H1 (cell line): Measurements from ENCODE around the gene CDYL2. TPM values are rescaled to one million over a fixed set of nuclear protein-coding genes. Genes with fewer than 3 reads are reported as not detected.

ENCODE experiments used
- CTCF ChIA-PET: fragments of 300-600 bp; sonication (Branson Sonifier 250); formaldehyde crosslinking; loops from one replicate; lab custom pipeline; 2021; ENCODE audit not compliant: partially characterized antibody; lab: Charles Lee
- POLR2A ChIA-PET: fragments of 300-600 bp; sonication (Branson Sonifier 250); formaldehyde crosslinking; loops from one replicate; lab custom pipeline; 2021; ENCODE audit warnings: inconsistent platforms; ENCODE audit not compliant: partially characterized antibody; lab: Charles Lee
- DNase-seq, 2 experiments: peaks; one replicate each; pipeline versions ENCODE4 v3.0.0 to v3.0.0-alpha.2; 2010 to 2022; ENCODE audit warnings: low spot score in 2 of 2, low read depth in 1 of 2, mixed read lengths in 1 of 2
- FAIRE-seq: peaks from 2 replicates; lab custom pipeline; 2011; peaks lifted over from hg19 to GRCh38; lab: Jason Lieb, UNC
- H2AFZ ChIP-seq: 2 replicates; pipeline ENCODE4 v1.8.1; 2012; ENCODE audit warnings: low read length, inconsistent platforms
- H2AK5ac ChIP-seq: 2 replicates; pipeline ENCODE4 v1.6.1; 2013; ENCODE audit warnings: low read depth, low read length
- H2BK120ac ChIP-seq: replicated peaks from 2 replicates; pipeline ENCODE3; 2013; ENCODE audit warnings: low read depth, low read length, inconsistent platforms
- H2BK12ac ChIP-seq: 2 replicates; pipeline ENCODE4 v1.6.1; 2013; ENCODE audit warnings: low read depth, low read length
- H2BK15ac ChIP-seq: 2 replicates; pipeline ENCODE4 v1.6.1; 2013; ENCODE audit warnings: low read length
- H2BK20ac ChIP-seq: 2 replicates; pipeline ENCODE4 v1.6.1; 2013; ENCODE audit warnings: low read length
- H2BK5ac ChIP-seq: 2 replicates; pipeline ENCODE4 v1.6.1; 2013; ENCODE audit warnings: low read depth, low read length
- H3K14ac ChIP-seq: 2 replicates; pipeline ENCODE4 v1.6.1; 2013; ENCODE audit warnings: inconsistent platforms; ENCODE audit not compliant: insufficient read length
- H3K18ac ChIP-seq: 2 replicates; pipeline ENCODE4 v1.6.1; 2013; ENCODE audit warnings: low read length; ENCODE audit errors: extremely low read depth
- H3K23ac ChIP-seq: 2 replicates; pipeline ENCODE4 v1.6.1; 2013; ENCODE audit warnings: inconsistent platforms; ENCODE audit not compliant: insufficient read length
- H3K23me2 ChIP-seq: 2 replicates; pipeline ENCODE4 v1.6.1; 2013; ENCODE audit warnings: low read depth, low read length
- H3K27ac ChIP-seq: 2 replicates; pipeline ENCODE4 v1.6.1; 2011; ENCODE audit warnings: low read depth, low read length, inconsistent platforms
- H3K27me3 ChIP-seq, 4 experiments: replicated peaks in 1 of 4; 1 replicate in 1 of 4; 2 replicates in 3 of 4; pipeline versions ENCODE4 v1.6.1 to v1.8.1; 2011 to 2013; ENCODE audit warnings: low read length in 3 of 4, mild to moderate bottlenecking in 3 of 4, inconsistent platforms in 2 of 4, mixed read lengths in 2 of 4, moderate library complexity in 1 of 4; ENCODE audit not compliant: control insufficient read depth in 3 of 4, insufficient read depth in 3 of 4; ENCODE audit errors: extremely low read depth in 1 of 4
- H3K36me3 ChIP-seq, 4 experiments: 2 replicates each; pipeline versions ENCODE4 v1.6.1 to v1.8.1; 2011 to 2013; ENCODE audit warnings: mild to moderate bottlenecking in 4 of 4, low read length in 3 of 4, moderate library complexity in 2 of 4, control low read depth in 1 of 4, inconsistent platforms in 1 of 4; ENCODE audit not compliant: insufficient read depth in 4 of 4, control insufficient read depth in 2 of 4
- H3K4ac ChIP-seq: replicated peaks from 2 replicates; pipeline ENCODE3; 2013; ENCODE audit warnings: low read length, low read depth, mixed read lengths, inconsistent platforms; ENCODE audit not compliant: insufficient read length
- H3K4me1 ChIP-seq, 4 experiments: replicated peaks in 1 of 4; 1 replicate in 1 of 4; 2 replicates in 3 of 4; pipeline versions ENCODE4 v1.6.1 to v1.8.1; 2011 to 2013; ENCODE audit warnings: low read length in 3 of 4, inconsistent platforms in 2 of 4, mixed read lengths in 1 of 4; ENCODE audit not compliant: insufficient read depth in 4 of 4, control insufficient read depth in 3 of 4
- H3K4me2 ChIP-seq, 2 experiments: 2 replicates each; pipeline versions ENCODE4 v1.6.1 to v1.8.1; 2011 to 2013; ENCODE audit warnings: low read depth in 2 of 2, low read length in 2 of 2, control low read depth in 1 of 2, inconsistent platforms in 1 of 2, mild to moderate bottlenecking in 1 of 2; ENCODE audit not compliant: insufficient read depth in 1 of 2
- H3K4me3 ChIP-seq, 4 experiments: fragments of 200-600, 300-600 bp in 1 of 4; sonication (generic), shearing (Covaris generic), sonication (Bioruptor Twin) in 1 of 4; 2 replicates each; pipeline versions ENCODE4 v1.5.1 to v1.8.1; 2011 to 2016; ENCODE audit warnings: low read length in 4 of 4, low read depth in 3 of 4, control low read depth in 2 of 4, inconsistent platforms in 2 of 4, mild to moderate bottlenecking in 2 of 4, mixed read lengths in 1 of 4, moderate library complexity in 1 of 4; ENCODE audit not compliant: insufficient read depth in 2 of 4; ENCODE audit errors: extremely low read depth in 1 of 4
- H3K56ac ChIP-seq: replicated peaks from 2 replicates; pipeline ENCODE3; 2013; ENCODE audit warnings: low read depth, mild to moderate bottlenecking, mixed read lengths, low read length, inconsistent platforms; ENCODE audit not compliant: insufficient read length
- H3K79me1 ChIP-seq: 2 replicates; pipeline ENCODE4 v1.6.1; 2013; ENCODE audit warnings: low read depth, low read length, control low read depth
- H3K79me2 ChIP-seq, 2 experiments: 2 replicates each; pipeline versions ENCODE4 v1.6.1 to v1.8.1; 2012 to 2013; ENCODE audit warnings: low read length in 2 of 2, mild to moderate bottlenecking in 2 of 2, inconsistent platforms in 1 of 2; ENCODE audit not compliant: insufficient read depth in 2 of 2, control insufficient read depth in 1 of 2
- H3K9ac ChIP-seq, 4 experiments: replicated peaks in 1 of 4; 1 replicate in 1 of 4; 2 replicates in 3 of 4; pipeline versions ENCODE4 v1.6.1 to v1.8.1; 2011 to 2013; ENCODE audit warnings: low read depth in 3 of 4, low read length in 3 of 4, control low read depth in 2 of 4, mild to moderate bottlenecking in 2 of 4, moderate library complexity in 2 of 4, inconsistent platforms in 1 of 4; ENCODE audit errors: extremely low read depth in 1 of 4
- H3K9me3 ChIP-seq, 2 experiments: 2 replicates each; pipeline versions ENCODE4 v1.6.1 to v1.8.1; 2012 to 2013; ENCODE audit warnings: mild to moderate bottlenecking in 2 of 2, moderate library complexity in 2 of 2, control low read depth in 1 of 2, inconsistent platforms in 1 of 2, low read depth in 1 of 2, low read length in 1 of 2, mixed read lengths in 1 of 2; ENCODE audit not compliant: insufficient read depth in 2 of 2
- H4K20me1 ChIP-seq, 2 experiments: replicated peaks in 1 of 2; 2 replicates each; pipeline versions ENCODE3 to v1.8.1; 2011 to 2013; ENCODE audit warnings: inconsistent platforms in 2 of 2, low read length in 2 of 2, mild to moderate bottlenecking in 1 of 2; ENCODE audit not compliant: insufficient read depth in 2 of 2, control insufficient read depth in 1 of 2
- H4K5ac ChIP-seq: 2 replicates; pipeline ENCODE4 v1.6.1; 2013; ENCODE audit warnings: low read length, low read depth, mixed read lengths, inconsistent platforms; ENCODE audit not compliant: insufficient read length
- H4K8ac ChIP-seq: 2 replicates; pipeline ENCODE4 v1.8.0; 2013; ENCODE audit warnings: mild to moderate bottlenecking, moderate library complexity, low read length, inconsistent platforms; ENCODE audit not compliant: insufficient read depth; ENCODE audit errors: extremely low read depth
- H4K91ac ChIP-seq: replicated peaks from 2 replicates; pipeline ENCODE3; 2013; ENCODE audit warnings: low read length, mixed read lengths, inconsistent platforms; ENCODE audit not compliant: insufficient read length
- ASH2L ChIP-seq: fragments of 200-600, 300-600 bp; sonication (generic); IDR thresholded peaks from one replicate; pipeline ENCODE4 v1.7.1; 2017; ENCODE audit warnings: low read length
- BACH1 ChIP-seq: IDR thresholded peaks from 2 replicates; pipeline ENCODE4 v1.6.1; 2012; ENCODE audit warnings: low read length, improper control_type of control experiment
- CBX8 ChIP-seq: fragments of 300-800, 300-1000 bp; sonication (generic); IDR thresholded peaks from 2 replicates; pipeline ENCODE4 v1.7.1; 2016; ENCODE audit warnings: low read depth, low read length, borderline replicate concordance
- CEBPB ChIP-seq: IDR thresholded peaks from 2 replicates; pipeline ENCODE4 v1.6.1; 2012; ENCODE audit warnings: low read depth, low read length
- CTCF ChIP-seq, 3 experiments: IDR thresholded peaks; 1 replicate in 2 of 3; 2 replicates in 1 of 3; pipeline versions ENCODE4 v1.5.1 to v1.6.1; 2011; ENCODE audit warnings: low read length in 3 of 3, mild to moderate bottlenecking in 3 of 3, inconsistent platforms in 2 of 3, low read depth in 1 of 3, moderate library complexity in 1 of 3; ENCODE audit not compliant: insufficient read depth in 1 of 3; ENCODE audit errors: control extremely low read depth in 1 of 3
- EZH2 ChIP-seq: fragments of 200-600 bp; sonication (generic); IDR thresholded peaks from 2 replicates; pipeline ENCODE4 v1.7.1; 2012; ENCODE audit warnings: low read depth, mild to moderate bottlenecking, moderate library complexity, low read length, inconsistent platforms; ENCODE audit not compliant: severe bottlenecking
- GABPA ChIP-seq: IDR thresholded peaks from 2 replicates; pipeline ENCODE4 v1.6.1; 2011; ENCODE audit warnings: mild to moderate bottlenecking, low read length, moderate library complexity, borderline replicate concordance; ENCODE audit not compliant: insufficient read depth
- MAFK ChIP-seq: IDR thresholded peaks from 2 replicates; pipeline ENCODE4 v1.6.1; 2012; ENCODE audit warnings: low read depth, mild to moderate bottlenecking, improper control_type of control experiment, low read length
- RAD21 ChIP-seq, 2 experiments: IDR thresholded peaks in 1 of 2; conservative IDR thresholded peaks in 1 of 2; 2 replicates each; pipeline ENCODE4 v1.6.1; 2011; ENCODE audit warnings: low read depth in 2 of 2, low read length in 2 of 2, improper control_type of control experiment in 1 of 2, inconsistent platforms in 1 of 2, mild to moderate bottlenecking in 1 of 2, moderate library complexity in 1 of 2
- SUZ12 ChIP-seq: fragments of 200-600 bp; sonication (generic); IDR thresholded peaks from 2 replicates; pipeline ENCODE4 v1.6.1; 2012; ENCODE audit warnings: mild to moderate bottlenecking, inconsistent platforms, low read length, moderate library complexity, mixed read lengths
- WGBS, 2 experiments: shearing (Covaris generic) in 1 of 2; methylation state at CpG; one replicate each; pipeline versions ENCODE4 v1.1.6 to v1.1.7; 2013 to 2015; ENCODE audit warnings: low lambda C conversion rate in 2 of 2, mixed read lengths in 2 of 2, inconsistent platforms in 1 of 2, low coverage in 1 of 2, missing lambda C conversion rate in 1 of 2; ENCODE audit not compliant: insufficient replicate concordance in 2 of 2, insufficient coverage in 1 of 2, insufficient read length in 1 of 2; ENCODE audit errors: extremely low coverage in 1 of 2, missing lambda C conversion rate in 1 of 2; 5-methylcytosine and 5-hydroxymethylcytosine counted together
- polyA plus RNA-seq, 7 experiments: library from polyadenylated mRNA; depleted of rRNA in 3 of 7; stranded (reverse) in 5 of 7; unstranded in 2 of 7; fragments of >200 nt in 5 of 7; fragments of 200-250 nt in 2 of 7; gene quantifications; 1 replicate in 5 of 7; 2 replicates in 1 of 7; 4 replicates in 1 of 7; pipeline versions ENCODE4 v1.2.1 to v1.2.3, GENCODE V29; 2011 to 2013; ENCODE audit warnings: missing spikeins in 2 of 7, mixed read lengths in 2 of 7
- total RNA-seq: library from RNA; stranded (reverse); fragmentation: NEBNext Ultra II Directional; extraction: Animal tissue kit (Norgen Biotek cat#: 25700); gene quantifications from 2 replicates; pipeline ENCODE4 v1.2.1, GENCODE V29; 2021

Gene CDYL2
- total and polyA plus RNA-seq, 2 of the 8 experiments (the other 6 are each of a cell fraction or from before 2014, with no cell fraction given), result 0.33 to 5.3 TPM

DNA sequence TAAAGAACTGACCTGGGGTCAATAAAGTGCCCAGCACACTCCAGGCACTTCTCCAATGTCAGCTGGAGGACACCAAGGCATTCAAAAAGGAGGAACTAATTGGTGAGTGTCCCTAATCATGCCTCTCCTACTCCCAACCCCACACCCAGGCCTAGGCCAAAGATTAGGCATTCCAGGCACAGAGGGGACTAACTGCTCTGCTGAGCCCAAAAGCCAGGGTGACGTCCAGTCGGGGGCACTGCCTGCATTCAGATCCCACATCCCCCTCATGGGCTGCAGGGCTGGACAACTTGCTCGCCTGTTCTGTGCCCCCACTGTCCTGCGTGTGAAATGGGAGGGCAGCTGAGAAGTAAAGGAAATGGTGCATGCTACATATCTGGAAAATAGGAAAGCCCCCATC lies 148.2 kb downstream of the CDYL2 start:
- Histone ChIP-seq H3K4ac (no peak overlapping the region), H2BK15ac (no peak overlapping the region), H3K18ac (no peak overlapping the region), H2AFZ (no peak overlapping the region), H3K79me1 (peaks cover 3% of the 10 kb centered on the region; the same call in 1 of the 2 replicates), H3K4me3 (no peak overlapping the region), H2BK5ac (no peak overlapping the region), H3K23ac (no peak overlapping the region), H2BK12ac (no peak overlapping the region), H3K27me3 (no peaks in the 10 kb centered on the region), H4K20me1 (no peaks in the 10 kb centered on the region), H3K23me2 (no peaks in the 10 kb centered on the region), H4K5ac (no peak overlapping the region), H3K27ac (no peak overlapping the region), H2AK5ac (no peak overlapping the region), H3K9me3 (peaks cover 18 to 42% of the 10 kb centered on the region in 2 experiments), H3K4me1 (no peaks in the 10 kb centered on the region), H3K79me2 (no peaks in the 10 kb centered on the region), H3K4me2 (no peak overlapping the region), H3K36me3 (no peaks in the 10 kb centered on the region), H3K14ac (no peak overlapping the region), H2BK120ac (no peak overlapping the region), H3K9ac (no peak overlapping the region), H4K8ac (no peak overlapping the region), H3K56ac (no peak overlapping the region), H2BK20ac (no peak overlapping the region), H4K91ac (no peak overlapping the region)
- FAIRE-seq (no peak), DNase-seq (no peak)
- TF ChIP-seq CTCF (IDR thresholded peaks at IDR 0.05; ENCODE audit: control extremely low read depth in 1 of 3, insufficient read depth in 1 of 3, low read depth in 1 of 3, low read length in 3 of 3) (no peak), CEBPB (no peak), RAD21 (IDR thresholded peaks at IDR 0.05 in 1 of 2, conservative IDR thresholded peaks at IDR 0.05 in 1 of 2; ENCODE audit: low read depth in 2 of 2, low read length in 2 of 2) (no peak; a peak in 1 of 4 replicates), BACH1 (no peak), MAFK (no peak), ASH2L (no peak), GABPA (no peak), EZH2 (no peak), CBX8 (no peak), SUZ12 (no peak)
- CTCF ChIA-PET, result interaction anchor here (0.7 kb wide), 1 partner anchor 100 kb away, joined by 3 read pairs; no protein-coding TSS in a partner anchor
- WGBS, 2 experiments, result 73% methylated on average over 4 of the region's 4 CpGs; no CpG with 5 or more reads in 1 of the 2 experiments
- POLR2A ChIA-PET, result no interaction called here
